Measurements from ENCODE around the gene CNTNAP5. TPM values are rescaled to one million over a fixed set of nuclear protein-coding genes. Genes with fewer than 3 reads are reported as not detected.

CNTNAP5 gene
- total RNA-seq, 1 donor from 2014 or later, result not detected

GRCh38 chr2:124039032-124039431, 13.9 kb downstream of the CNTNAP5 start:
- H3K4me3 ChIP-seq (ENCODE audit: low read depth, low read length), result no peak overlapping the region
- TF ChIP-seq CTCF (conservative IDR thresholded peaks at IDR 0.05; ENCODE audit: low read depth, low read length), result no peak
- DNase-seq (ENCODE audit: low read depth), result no peak

GRCh38 chr2:124039762-124040291, 14.7 kb downstream of the CNTNAP5 start:
- H3K4me3 ChIP-seq (ENCODE audit: low read depth, low read length), result no peak overlapping the region
- no peak for TF ChIP-seq CTCF (conservative IDR thresholded peaks at IDR 0.05; ENCODE audit: low read depth, low read length)
- no peak for DNase-seq (ENCODE audit: low read depth)

- no peak for TF ChIP-seq CTCF (conservative IDR thresholded peaks at IDR 0.05; ENCODE audit: low read depth, low read length)
- DNase-seq (ENCODE audit: low read depth), result no peak
- no peak overlapping the region for H3K4me3 ChIP-seq (ENCODE audit: low read depth, low read length)
These were observed 20.8 kb downstream of the CNTNAP5 start for GRCh38 chr2:124045894-124046293.

GRCh38 chr2:124046332-124046731, 21.2 kb downstream of the CNTNAP5 start:
- H3K4me3 ChIP-seq (ENCODE audit: low read depth, low read length), result no peak overlapping the region
- TF ChIP-seq CTCF (conservative IDR thresholded peaks at IDR 0.05; ENCODE audit: low read depth, low read length), result no peak
- no peak for DNase-seq (ENCODE audit: low read depth)

- no peak overlapping the region for H3K4me3 ChIP-seq (ENCODE audit: low read depth, low read length)
- no peak for DNase-seq (ENCODE audit: low read depth)
- no peak for TF ChIP-seq CTCF (conservative IDR thresholded peaks at IDR 0.05; ENCODE audit: low read depth, low read length)
These were observed 23.0 kb downstream of the CNTNAP5 start for GRCh38 chr2:124048102-124048501.

GRCh38 chr2:124048664-124049063, 23.6 kb downstream of the CNTNAP5 start:
- no peak for TF ChIP-seq CTCF (conservative IDR thresholded peaks at IDR 0.05; ENCODE audit: low read depth, low read length)
- H3K4me3 ChIP-seq (ENCODE audit: low read depth, low read length), result no peak overlapping the region

GRCh38 chr2:124049136-124049535, 24.0 kb downstream of the CNTNAP5 start:
- TF ChIP-seq CTCF (conservative IDR thresholded peaks at IDR 0.05; ENCODE audit: low read depth, low read length), result no peak
- no peak overlapping the region for H3K4me3 ChIP-seq (ENCODE audit: low read depth, low read length)
- no peak for DNase-seq (ENCODE audit: low read depth)

More at GRCh38 chr2:124048664-124049063, 23.6 kb downstream of the CNTNAP5 start:
- DNase-seq (ENCODE audit: low read depth), result no peak

All from epithelial cell of proximal tubule (primary cell).